Measurements from ENCODE around the gene MOG. TPM values are rescaled to one million over a fixed set of nuclear protein-coding genes. Genes with fewer than 3 reads are reported as not detected.
"Not testable (repeated sequence)": the region's sequence is repeated elsewhere in the genome, so short reads cannot be mapped to it uniquely, and the experiment has no call there.

MOG gene
- total RNA-seq, 1 experiment from 2014 or later, result not detected

GRCh38 chr6:29671026-29671425, 14.1 kb downstream of the MOG start:
- Mint-ChIP-seq H3K9me3 (ENCODE audit: unreplicated experiment) (peaks cover 6% of the 10 kb centered on the region), H3K27ac (ENCODE audit: low read depth, unreplicated experiment) (no peak overlapping the region), H3K36me3 (ENCODE audit: insufficient read depth, unreplicated experiment) (no peaks in the 10 kb centered on the region), H3K4me1 (ENCODE audit: insufficient read depth, unreplicated experiment) (no peaks in the 10 kb centered on the region), H3K27me3 (ENCODE audit: insufficient read depth, unreplicated experiment) (no peaks in the 10 kb centered on the region), H3K4me3 (ENCODE audit: unreplicated experiment) (no peak overlapping the region)
- DNase-seq (ENCODE audit: unreplicated experiment), result no peak
- no TSS peak for BruUV-seq (replicated peaks)
- POLR2A ChIA-PET, result no interaction called here
- CTCF ChIA-PET, result interaction anchor here (0.6 to 11.7 kb wide), 3 partner anchors 14 to 25 kb away, joined by 4 to 202 read pairs (median 6); no protein-coding TSS in a partner anchor
- intact Hi-C loops (cut with micrococcal nuclease), result no loop called here
- no peak for TF ChIP-seq CTCF (IDR thresholded peaks at IDR 0.05; ENCODE audit: unreplicated experiment)

- H3K27me3 Mint-ChIP-seq (ENCODE audit: insufficient read depth, unreplicated experiment); BruUV-seq (replicated peaks); H3K27ac Mint-ChIP-seq (ENCODE audit: low read depth, unreplicated experiment); intact Hi-C loops (cut with micrococcal nuclease); H3K4me3 Mint-ChIP-seq (ENCODE audit: unreplicated experiment); H3K4me1 Mint-ChIP-seq (ENCODE audit: insufficient read depth, unreplicated experiment); H3K9me3 Mint-ChIP-seq (ENCODE audit: unreplicated experiment); H3K36me3 Mint-ChIP-seq (ENCODE audit: insufficient read depth, unreplicated experiment); DNase-seq (ENCODE audit: unreplicated experiment); POLR2A ChIA-PET: not testable (repeated sequence)
- CTCF ChIA-PET, result interaction anchor here (0.6 to 11.7 kb wide), 4 partner anchors 10 to 82 kb away, joined by 3 to 202 read pairs (median 6); no protein-coding TSS in a partner anchor
These were observed 15.2 kb downstream of the MOG start for GRCh38 chr6:29672116-29672515.

GRCh38 chr6:29673161-29673560, 16.3 kb downstream of the MOG start:
- Mint-ChIP-seq H3K36me3 (ENCODE audit: insufficient read depth, unreplicated experiment) (no peaks in the 10 kb centered on the region), H3K27me3 (ENCODE audit: insufficient read depth, unreplicated experiment) (no peaks in the 10 kb centered on the region), H3K27ac (ENCODE audit: low read depth, unreplicated experiment) (no peak overlapping the region), H3K9me3 (ENCODE audit: unreplicated experiment) (peaks cover 6% of the 10 kb centered on the region), H3K4me1 (ENCODE audit: insufficient read depth, unreplicated experiment) (peaks cover 15% of the 10 kb centered on the region), H3K4me3 (ENCODE audit: unreplicated experiment) (no peak overlapping the region)
- intact Hi-C loops (cut with micrococcal nuclease), result no loop called here
- DNase-seq (ENCODE audit: unreplicated experiment), result no peak
- POLR2A ChIA-PET, result no interaction called here
- no peak for TF ChIP-seq CTCF (IDR thresholded peaks at IDR 0.05; ENCODE audit: unreplicated experiment)
- CTCF ChIA-PET, result interaction anchor here (0.5 to 11.7 kb wide), 4 partner anchors 11 to 74 kb away, joined by 3 to 202 read pairs (median 6); no protein-coding TSS in a partner anchor
- no TSS peak for BruUV-seq (replicated peaks)

GRCh38 chr6:29674008-29674407, 17.1 kb downstream of the MOG start:
- ChIA-PET CTCF (interaction anchor here (11.7 kb wide), 1 partner anchor 23 kb away, joined by 202 read pairs; no protein-coding TSS in a partner anchor), POLR2A (no interaction called here)
- no peaks in the 10 kb centered on the region for H3K36me3 Mint-ChIP-seq (ENCODE audit: insufficient read depth, unreplicated experiment)
- H3K27me3 Mint-ChIP-seq (ENCODE audit: insufficient read depth, unreplicated experiment), result no peaks in the 10 kb centered on the region
- peak overlapping the region; percentile 66 for H3K27ac Mint-ChIP-seq (ENCODE audit: low read depth, unreplicated experiment)
- H3K4me1 Mint-ChIP-seq (ENCODE audit: insufficient read depth, unreplicated experiment), result peaks cover 18% of the 10 kb centered on the region
- DNase-seq (ENCODE audit: unreplicated experiment), result no peak
- BruUV-seq (replicated peaks), result no TSS peak
- H3K4me3 Mint-ChIP-seq (ENCODE audit: unreplicated experiment), result no peak overlapping the region
- TF ChIP-seq CTCF (IDR thresholded peaks at IDR 0.05; ENCODE audit: unreplicated experiment), result no peak
- peaks cover 6% of the 10 kb centered on the region for H3K9me3 Mint-ChIP-seq (ENCODE audit: unreplicated experiment)
- intact Hi-C loops (cut with micrococcal nuclease), result no loop called here

GRCh38 chr6:29675561-29675960, 18.7 kb downstream of the MOG start:
- BruUV-seq (replicated peaks), result no TSS peak
- intact Hi-C loops (cut with micrococcal nuclease), result no loop called here
- CTCF ChIA-PET, result interaction anchor here (0.8 to 11.7 kb wide), 3 partner anchors 9 to 24 kb away, joined by 3 to 202 read pairs (median 30); no protein-coding TSS in a partner anchor
- H3K27me3 Mint-ChIP-seq (ENCODE audit: insufficient read depth, unreplicated experiment), result no peaks in the 10 kb centered on the region
- POLR2A ChIA-PET, result interaction anchor here (1.2 kb wide), 1 partner anchor 25 kb away, joined by 3 read pairs; no protein-coding TSS in a partner anchor
- H3K36me3 Mint-ChIP-seq (ENCODE audit: insufficient read depth, unreplicated experiment), result peaks cover 5% of the 10 kb centered on the region
- peak overlapping the region; percentile 97 for H3K27ac Mint-ChIP-seq (ENCODE audit: low read depth, unreplicated experiment)
- H3K9me3 Mint-ChIP-seq (ENCODE audit: unreplicated experiment), result peaks cover 6% of the 10 kb centered on the region
- no peak for DNase-seq (ENCODE audit: unreplicated experiment)
- no peak overlapping the region for H3K4me3 Mint-ChIP-seq (ENCODE audit: unreplicated experiment)
- peaks cover 24% of the 10 kb centered on the region for H3K4me1 Mint-ChIP-seq (ENCODE audit: insufficient read depth, unreplicated experiment)
- TF ChIP-seq CTCF (IDR thresholded peaks at IDR 0.05; ENCODE audit: unreplicated experiment), result no peak

Measured in MCF 10A (cell line).